HG03442 (cell line): ENCODE measurements around the gene OGFOD1.

Experiments used
- ATAC-seq: cut with Tn5 transposase; IDR thresholded peaks from one replicate; pipeline ENCODE4 v1.9.1; 2021; ENCODE audit warnings: mild to moderate bottlenecking, moderate library complexity; ENCODE audit not compliant: unreplicated experiment

Gene OGFOD1

GRCh38 chr16:56450986-56451752, at the start of gene OGFOD1, which contains the start of gene NUDT21:
Gene OGFOD1, plus strand, starts transcription at chr16:56451554. Its CDS starts 59 bp downstream, at chr16:56451613.
Gene NUDT21, minus strand, starts transcription at chr16:56451332. Its CDS starts 130 bp downstream, at chr16:56451202.
- ATAC-seq = peak; percentile 96

- ATAC-seq = no peak
Observed at GRCh38 chr16:56405977-56406672, 45.2 kb upstream of the OGFOD1 start.

- no peak for ATAC-seq
Observed at GRCh38 chr16:56408379-56409098, 42.8 kb upstream of the OGFOD1 start.

DNA sequence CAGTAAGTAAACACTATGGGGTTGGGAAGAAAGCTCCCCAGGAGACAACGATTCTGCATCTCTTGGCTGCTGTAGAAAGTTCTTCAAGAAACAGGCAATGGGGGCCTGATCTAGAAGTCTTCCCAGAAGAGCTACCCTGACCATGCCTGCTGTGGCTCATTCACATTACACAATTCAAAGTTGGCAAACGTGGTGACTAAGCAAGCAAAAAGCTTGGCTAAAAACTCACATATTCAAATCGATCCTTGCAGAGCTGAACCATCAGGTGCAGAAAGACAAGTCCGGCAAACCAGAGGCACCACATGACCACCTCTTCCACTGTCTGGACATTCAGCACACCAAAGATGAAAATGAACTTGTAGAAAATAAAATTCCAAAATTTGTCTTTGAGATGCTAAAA, 42.2 kb upstream of the OGFOD1 start:
- ATAC-seq = no peak

GRCh38 chr16:56411123-56411522, 40.2 kb upstream of the OGFOD1 start:
- ATAC-seq = no peak

- ATAC-seq = no peak
Observed at GRCh38 chr16:56411624-56412023, 39.7 kb upstream of the OGFOD1 start.

- no peak for ATAC-seq
Observed at GRCh38 chr16:56413381-56413780, 38.0 kb upstream of the OGFOD1 start.

GRCh38 chr16:56414366-56414765, 37.0 kb upstream of the OGFOD1 start:
- no peak for ATAC-seq

- no peak for ATAC-seq
Observed at GRCh38 chr16:56415875-56416274, 35.5 kb upstream of the OGFOD1 start.

GRCh38 chr16:56417138-56417537, 34.2 kb upstream of the OGFOD1 start:
- ATAC-seq = no peak

DNA sequence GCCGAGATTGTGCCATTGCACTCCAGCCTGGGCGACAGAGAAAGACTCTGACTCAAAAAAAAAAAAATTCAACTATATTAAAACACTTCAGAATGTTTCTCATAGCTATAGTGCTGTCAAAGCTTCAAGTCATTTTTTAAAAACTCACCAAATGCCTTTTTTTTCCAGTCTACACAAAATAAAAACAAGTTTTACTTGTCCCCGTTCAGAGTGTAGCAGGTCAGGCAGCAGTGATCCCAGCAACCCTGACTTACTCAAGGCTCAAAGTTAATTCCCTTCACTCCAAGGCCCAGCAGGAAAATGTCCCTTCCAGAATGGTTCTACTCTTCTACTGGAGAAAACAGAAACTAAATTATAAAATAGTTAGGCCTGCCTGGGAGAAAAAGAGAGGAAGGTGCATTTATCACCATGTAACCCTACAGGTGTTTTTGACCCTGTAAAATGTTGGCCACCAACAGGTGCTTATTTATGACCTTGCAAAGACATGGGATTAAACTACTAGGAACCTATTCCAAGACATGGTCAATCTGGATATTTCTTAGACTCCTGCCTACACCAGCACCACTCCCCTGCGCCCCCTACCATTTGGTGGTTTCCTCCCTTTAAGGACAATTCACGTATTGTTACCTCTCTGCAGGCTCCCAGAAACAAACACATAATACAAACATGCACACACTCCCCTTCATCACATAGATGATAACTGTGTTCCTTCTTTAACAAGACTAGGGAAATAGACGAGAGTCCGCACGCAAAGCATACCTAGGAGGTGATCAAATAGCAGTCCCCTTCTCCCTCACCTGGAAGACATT, 31.4 kb upstream of the OGFOD1 start:
- ATAC-seq = no peak

GRCh38 chr16:56420613-56421012, 30.7 kb upstream of the OGFOD1 start:
- ATAC-seq = no peak

GRCh38 chr16:56421313-56421712, 30.0 kb upstream of the OGFOD1 start:
- no peak for ATAC-seq

GRCh38 chr16:56421976-56422669, 29.2 kb upstream of the OGFOD1 start:
- no peak for ATAC-seq

DNA sequence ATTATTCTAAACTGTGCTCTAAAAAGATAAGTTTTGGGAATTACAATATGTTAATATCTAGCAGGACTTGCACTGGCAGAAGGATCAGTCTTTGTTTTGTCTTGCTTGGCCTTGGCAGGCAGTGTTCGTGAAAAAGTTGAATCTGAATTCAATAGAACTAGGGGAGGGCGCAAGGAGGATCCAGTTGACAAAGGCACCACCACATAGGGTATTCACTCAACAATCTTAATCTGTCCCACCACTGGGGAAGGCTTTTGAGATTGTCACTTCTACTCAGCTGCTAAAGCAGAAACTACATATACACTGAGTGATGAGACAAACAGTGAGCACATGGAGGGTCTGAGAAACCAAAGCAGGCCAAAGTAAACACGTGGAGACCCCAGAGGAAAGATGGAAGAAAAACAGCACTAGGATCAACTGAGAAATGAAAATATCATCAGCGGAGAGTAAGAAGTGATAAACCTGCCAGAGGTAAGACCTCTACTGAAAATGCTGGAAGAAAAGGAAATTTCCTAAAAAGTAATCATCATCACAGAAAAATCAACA, 28.4 kb upstream of the OGFOD1 start:
- no peak for ATAC-seq

DNA sequence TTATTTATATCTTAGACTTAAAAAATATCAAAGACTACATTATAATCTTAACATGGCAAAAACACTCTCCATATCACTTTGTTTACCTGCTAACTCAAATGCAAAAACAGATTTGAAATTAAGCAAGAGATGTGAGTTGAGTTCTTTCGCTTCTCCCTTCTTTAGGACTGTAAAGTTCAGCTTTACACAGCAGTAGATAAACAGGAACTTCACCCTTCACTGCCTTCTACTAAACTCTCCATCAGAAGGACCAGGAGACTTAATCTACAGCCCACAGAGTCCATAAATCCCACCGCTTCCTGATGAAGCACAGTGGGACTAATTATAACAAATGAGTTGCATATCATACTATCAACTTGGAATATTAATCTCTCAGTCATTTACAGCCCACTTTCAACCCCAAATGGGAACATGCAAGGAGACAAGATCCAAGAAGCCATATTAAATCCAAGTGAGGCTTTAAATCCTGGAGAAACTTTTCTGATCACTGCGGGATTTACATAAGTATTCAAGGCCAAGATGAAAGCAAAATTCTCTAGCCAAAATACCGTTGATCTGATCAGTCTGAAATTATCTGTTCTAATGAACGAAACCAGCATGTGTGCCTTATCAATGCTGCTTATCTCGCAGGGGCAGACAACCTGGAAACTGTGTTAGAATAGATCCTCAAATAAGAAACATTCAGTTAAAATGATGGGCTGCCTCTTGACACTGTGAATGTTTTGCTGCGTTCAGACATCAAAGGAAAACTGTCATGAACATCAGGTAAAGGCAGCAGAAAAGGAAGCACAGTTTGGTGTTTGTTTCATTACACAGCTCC, 27.6 kb upstream of the OGFOD1 start:
- no peak for ATAC-seq

GRCh38 chr16:56424404-56424764, 27.0 kb upstream of the OGFOD1 start:
- ATAC-seq = no peak

- ATAC-seq = peak; percentile 34
Observed at GRCh38 chr16:56424791-56425438, 26.4 kb upstream of the OGFOD1 start.

GRCh38 chr16:56425439-56425832, 25.9 kb upstream of the OGFOD1 start, which contains the start of gene AMFR:
Gene AMFR, minus strand, starts transcription at chr16:56425545. Its CDS starts 218 bp downstream, at chr16:56425327.
- ATAC-seq = peak; percentile 80
